ENCODE results near the gene BAIAP2L1.
"Not testable (repeated sequence)": the region's sequence is repeated elsewhere in the genome, so short reads cannot be mapped to it uniquely, and the experiment has no call there.

BAIAP2L1 gene

GRCh38 chr7:98400542-98401340 lies at the start of gene BAIAP2L1:
Gene BAIAP2L1, minus strand, starts transcription at chr7:98401090. Its CDS starts 238 bp downstream, at chr7:98400852.
- peak; percentile 92 for DNase-seq

GRCh38 chr7:98448766-98449165 lies 47.9 kb upstream of the BAIAP2L1 start:
- no peak for DNase-seq

- not testable (repeated sequence) for DNase-seq
These were observed 40.1 kb upstream of the BAIAP2L1 start for GRCh38 chr7:98440992-98441391.

GRCh38 chr7:98439484-98439883 lies 38.6 kb upstream of the BAIAP2L1 start:
- DNase-seq = no peak

GRCh38 chr7:98434087-98434486 lies 33.2 kb upstream of the BAIAP2L1 start:
- no peak for DNase-seq

GRCh38 chr7:98429799-98430198 lies 28.9 kb upstream of the BAIAP2L1 start:
- DNase-seq = no peak

- no peak for DNase-seq
These were observed 22.2 kb upstream of the BAIAP2L1 start for GRCh38 chr7:98423043-98423442.

GRCh38 chr7:98420966-98421612 lies 20.2 kb upstream of the BAIAP2L1 start:
- DNase-seq = peak; percentile 71

GRCh38 chr7:98419988-98420387 lies 19.1 kb upstream of the BAIAP2L1 start:
- not testable (repeated sequence) for DNase-seq

- not testable (repeated sequence) for DNase-seq
These were observed 18.4 kb upstream of the BAIAP2L1 start for GRCh38 chr7:98419316-98419691.

GRCh38 chr7:98418636-98419315 lies 17.9 kb upstream of the BAIAP2L1 start:
- no peak for DNase-seq

- DNase-seq = no peak
These were observed 17.4 kb upstream of the BAIAP2L1 start for GRCh38 chr7:98418271-98418635.

GRCh38 chr7:98417604-98418270 lies 16.8 kb upstream of the BAIAP2L1 start:
- DNase-seq = not testable (repeated sequence)

- no peak for DNase-seq
These were observed 13.5 kb upstream of the BAIAP2L1 start for GRCh38 chr7:98414205-98414900.

- not testable (repeated sequence) for DNase-seq
These were observed 12.8 kb upstream of the BAIAP2L1 start for GRCh38 chr7:98413655-98414054.

- DNase-seq = no peak
These were observed 9.0 kb upstream of the BAIAP2L1 start for GRCh38 chr7:98409843-98410242.

GRCh38 chr7:98408146-98408545 lies 7.3 kb upstream of the BAIAP2L1 start:
- not testable (repeated sequence) for DNase-seq

GRCh38 chr7:98406827-98407226 lies 5.9 kb upstream of the BAIAP2L1 start:
- DNase-seq = no peak

- no peak for DNase-seq
These were observed 4.0 kb upstream of the BAIAP2L1 start for GRCh38 chr7:98404840-98405239.

- DNase-seq = peak; percentile 64
These were observed 874 bp downstream of the BAIAP2L1 start for GRCh38 chr7:98399890-98400541.

GRCh38 chr7:98399462-98399861 lies 1.4 kb downstream of the BAIAP2L1 start:
- DNase-seq = peak; percentile 44

Measured in eye (tissue), 1 donor.